ENCODE results near the gene TDRD10. TPM values are rescaled to one million over a fixed set of nuclear protein-coding genes. Genes with fewer than 3 reads are reported as not detected.
"Not testable (repeated sequence)": the region's sequence is repeated elsewhere in the genome, so short reads cannot be mapped to it uniquely, and the experiment has no call there.

Gene TDRD10
- total RNA-seq, 1 experiment from 2014 or later = not detected

GRCh38 chr1:154503898-154504297 lies 1.9 kb downstream of the TDRD10 start:
- no peak for DNase-seq (ENCODE audit: extremely low read depth, low read depth)

GRCh38 chr1:154512760-154513159 lies 10.7 kb downstream of the TDRD10 start:
- DNase-seq (ENCODE audit: extremely low read depth, low read depth) = no peak

GRCh38 chr1:154514066-154514553 lies 12.1 kb downstream of the TDRD10 start:
- DNase-seq (ENCODE audit: extremely low read depth, low read depth) = no peak

GRCh38 chr1:154517661-154518060 lies 15.6 kb downstream of the TDRD10 start:
- no peak for DNase-seq (ENCODE audit: extremely low read depth, low read depth)

- DNase-seq (ENCODE audit: extremely low read depth, low read depth) = no peak
Observed at GRCh38 chr1:154519591-154519991, 17.6 kb downstream of the TDRD10 start.

- no peak for DNase-seq (ENCODE audit: extremely low read depth, low read depth)
Observed at GRCh38 chr1:154520333-154520732, 18.3 kb downstream of the TDRD10 start.

- no peak for DNase-seq (ENCODE audit: extremely low read depth, low read depth)
Observed at GRCh38 chr1:154521695-154522094, 19.7 kb downstream of the TDRD10 start.

- DNase-seq (ENCODE audit: extremely low read depth, low read depth) = no peak
Observed at GRCh38 chr1:154524881-154525280, 22.9 kb downstream of the TDRD10 start.

- DNase-seq (ENCODE audit: extremely low read depth, low read depth) = no peak
Observed at GRCh38 chr1:154527192-154527591, 25.2 kb downstream of the TDRD10 start.

- DNase-seq (ENCODE audit: extremely low read depth, low read depth) = no peak
Observed at GRCh38 chr1:154529308-154529707, 27.3 kb downstream of the TDRD10 start.

- DNase-seq (ENCODE audit: extremely low read depth, low read depth) = not testable (repeated sequence)
Observed at GRCh38 chr1:154531950-154532349, 29.9 kb downstream of the TDRD10 start.

- DNase-seq (ENCODE audit: extremely low read depth, low read depth) = peak; percentile 63
Observed at GRCh38 chr1:154533952-154534844, 32.2 kb downstream of the TDRD10 start.

- DNase-seq (ENCODE audit: extremely low read depth, low read depth) = no peak
Observed at GRCh38 chr1:154536570-154536969, 34.6 kb downstream of the TDRD10 start.

GRCh38 chr1:154539486-154540483 lies 37.8 kb downstream of the TDRD10 start:
- DNase-seq (ENCODE audit: extremely low read depth, low read depth) = no peak

GRCh38 chr1:154541231-154541630 lies 39.2 kb downstream of the TDRD10 start:
- DNase-seq (ENCODE audit: extremely low read depth, low read depth) = no peak

GRCh38 chr1:154546264-154547063 lies 44.4 kb downstream of the TDRD10 start:
- DNase-seq (ENCODE audit: extremely low read depth, low read depth) = peak; percentile 76

- DNase-seq (ENCODE audit: extremely low read depth, low read depth) = no peak
Observed at GRCh38 chr1:154547105-154547732, 45.2 kb downstream of the TDRD10 start.

GRCh38 chr1:154548028-154548427 lies 46.0 kb downstream of the TDRD10 start:
- DNase-seq (ENCODE audit: extremely low read depth, low read depth) = no peak

GRCh38 chr1:154549202-154549770 lies 47.3 kb downstream of the TDRD10 start:
- no peak for DNase-seq (ENCODE audit: extremely low read depth, low read depth)

Measured in NCI-H460 (cell line).